K562 treated with DMSO at 1 percent for 48 hours (cell line): ENCODE measurements around the gene DOP1B. TPM values are rescaled to one million over a fixed set of nuclear protein-coding genes. Genes with fewer than 3 reads are reported as not detected.

Source experiments
- total RNA-seq: library from RNA; unstranded; fragments of 300-600 nt; gene quantifications from 2 replicates; pipeline ENCODE4 v1.2.3, GENCODE V29; 2022; ENCODE audit warnings: low replicate concordance; ENCODE audit errors: extremely low read depth

Gene DOP1B
- total RNA-seq = not detected in 2 replicates

GRCh38 chr21:36156815-36157670 lies at the start of gene DOP1B:
Gene DOP1B (plus strand): TSS chr21:36156824. CDS start chr21:36164734, 7,910 bp downstream.

GRCh38 chr21:36134803-36135390 lies 21.7 kb upstream of the DOP1B start, which contains the start of gene CBR3:
Gene CBR3 (plus strand): TSS chr21:36135079. CDS start chr21:36135193, 114 bp downstream.

Other genes with a start within 250 kb of the DOP1B start
- gene SETD4, start 96.3 kb upstream of the DOP1B start, total RNA-seq = not detected in 2 replicates
- not detected in 2 replicates for gene CBR1, start 86.8 kb upstream of the DOP1B start, total RNA-seq
- not detected in 2 replicates for gene CBR3, start 21.7 kb upstream of the DOP1B start, total RNA-seq
- gene MORC3, start 163.4 kb downstream of the DOP1B start, total RNA-seq = not detected in 2 replicates
- not detected in 2 replicates for gene CHAF1B, start 228.6 kb downstream of the DOP1B start, total RNA-seq